C4-2B (cell line): ENCODE results near the gene TNS1.

Source experiments
- CTCF ChIP-seq: fragments of 450-650 bp; conservative IDR thresholded peaks from 2 replicates; pipeline ENCODE4 v1.5.1; 2017; ENCODE audit warnings: mild to moderate bottlenecking
- ZFX ChIP-seq: fragments of 450-650 bp; IDR thresholded peaks from 2 replicates; pipeline ENCODE4 v1.6.1; 2017

- TF ChIP-seq CTCF, result no peak
- no peak for TF ChIP-seq ZFX
Observed at GRCh38 chr2:217901400-217901799, 101.4 kb downstream of the TNS1 start.
